OCI-LY1 (cell line): Measurements from ENCODE around the gene ASGR2.

Experiments used
- H2AFZ ChIP-seq: fragments of 200-600 bp; sonication (generic), shearing (Covaris generic); 2 replicates; pipeline ENCODE4 v1.6.0; 2014; ENCODE audit warnings: antibody characterized with exemption, mild to moderate bottlenecking, low read length
- H3F3A ChIP-seq: fragments of 200-600 bp; sonication (generic), shearing (Covaris generic); 2 replicates; pipeline ENCODE4 v1.6.0; 2014; ENCODE audit warnings: mild to moderate bottlenecking, antibody characterized with exemption, low read length, moderate library complexity; ENCODE audit not compliant: insufficient read depth
- H3K27ac ChIP-seq: fragments of 200-600 bp; sonication (generic); 2 replicates; pipeline ENCODE4 v1.5.1; 2014; ENCODE audit warnings: low read length, mixed run types, mild to moderate bottlenecking, low read depth; ENCODE audit not compliant: poor library complexity, severe bottlenecking
- H3K27me3 ChIP-seq: fragments of 200-600 bp; sonication (generic); 2 replicates; pipeline ENCODE4 v1.6.0; 2014; ENCODE audit warnings: antibody characterized with exemption, mild to moderate bottlenecking, low read length, moderate library complexity; ENCODE audit not compliant: insufficient read depth
- H3K36me3 ChIP-seq: fragments of 200-600 bp; sonication (generic); 2 replicates; pipeline ENCODE4 v1.6.1; 2014; ENCODE audit warnings: mild to moderate bottlenecking, antibody characterized with exemption, low read length, moderate library complexity, mixed read lengths; ENCODE audit not compliant: insufficient read depth
- H3K4me1 ChIP-seq: fragments of 200-600 bp; sonication (generic); 2 replicates; pipeline ENCODE4 v1.5.1; 2014; ENCODE audit warnings: mild to moderate bottlenecking, low read length, moderate library complexity; ENCODE audit not compliant: insufficient read depth, severe bottlenecking
- H3K4me2 ChIP-seq: fragments of 200-600 bp; sonication (generic), shearing (Covaris generic); 2 replicates; pipeline ENCODE4 v1.6.1; 2014; ENCODE audit warnings: low read length
- H3K4me3 ChIP-seq: fragments of 200-600 bp; sonication (generic); 2 replicates; pipeline ENCODE4 v1.5.1; 2014; ENCODE audit warnings: low read length, low read depth, mild to moderate bottlenecking, mixed read lengths; ENCODE audit not compliant: poor library complexity, severe bottlenecking
- H3K79me2 ChIP-seq: fragments of 200-600 bp; shearing (Covaris generic); 2 replicates; pipeline ENCODE4 v1.6.1; 2016; ENCODE audit warnings: mixed run types, low read length, mixed read lengths; ENCODE audit not compliant: insufficient read depth
- H3K9ac ChIP-seq: fragments of 200-600 bp; sonication (generic), shearing (Covaris generic); 2 replicates; pipeline ENCODE4 v1.6.1; 2014; ENCODE audit warnings: mild to moderate bottlenecking, low read length, mixed read lengths
- H3K9me2 ChIP-seq: fragments of 200-600 bp; sonication (generic), shearing (Covaris generic); 2 replicates; pipeline ENCODE4 v1.6.1; 2014; ENCODE audit warnings: low read depth, mild to moderate bottlenecking, low read length, mixed read lengths
- H3K9me3 ChIP-seq: fragments of 200-600 bp; shearing (Covaris generic); 2 replicates; pipeline ENCODE4 v1.6.1; 2014; ENCODE audit warnings: low read length, mixed read lengths
- H4K20me1 ChIP-seq: fragments of 200-600 bp; sonication (generic), shearing (Covaris generic); 2 replicates; pipeline ENCODE4 v1.6.0; 2016; ENCODE audit warnings: mild to moderate bottlenecking, low read length; ENCODE audit not compliant: insufficient read depth
- CTCF ChIP-seq: fragments of 200-600 bp; sonication (generic), shearing (Covaris generic); IDR thresholded peaks from 2 replicates; pipeline ENCODE4 v1.5.1; 2017; ENCODE audit warnings: mild to moderate bottlenecking, antibody characterized with exemption, low read length, moderate library complexity, mixed read lengths
- EZH2 ChIP-seq: fragments of 200-600 bp; sonication (generic), shearing (Covaris generic); IDR thresholded peaks from 2 replicates; pipeline ENCODE4 v1.8.0; 2017; ENCODE audit warnings: borderline replicate concordance, mixed run types, mild to moderate bottlenecking, antibody characterized with exemption, low read length, moderate library complexity, mixed read lengths

Gene ASGR2

GRCh38 chr17:7070712-7071111, 43.9 kb downstream of the ASGR2 start:
- Histone ChIP-seq H3K79me2 (no peaks in the 10 kb centered on the region), H3K27ac (no peak overlapping the region), H4K20me1 (no peaks in the 10 kb centered on the region), H3K36me3 (no peaks in the 10 kb centered on the region; the same call in 1 of the 2 replicates), H3K9ac (no peak overlapping the region), H3K9me2 (no peaks in the 10 kb centered on the region), H2AFZ (no peak overlapping the region), H3F3A (no peaks in the 10 kb centered on the region), H3K27me3 (peaks cover 6% of the 10 kb centered on the region; the same call in 1 of the 2 replicates), H3K4me2 (no peak overlapping the region), H3K4me3 (no peak overlapping the region), H3K9me3 (no peaks in the 10 kb centered on the region), H3K4me1 (no peaks in the 10 kb centered on the region)
- TF ChIP-seq EZH2 (no peak), CTCF (no peak)

GRCh38 chr17:7068268-7068667, 46.4 kb downstream of the ASGR2 start:
- Histone ChIP-seq H3K36me3 (no peaks in the 10 kb centered on the region; the same call in 1 of the 2 replicates), H3K4me3 (no peak overlapping the region), H3K4me1 (no peaks in the 10 kb centered on the region), H3K9me2 (no peaks in the 10 kb centered on the region), H3F3A (no peaks in the 10 kb centered on the region), H3K4me2 (no peak overlapping the region), H3K27ac (no peak overlapping the region), H2AFZ (no peak overlapping the region), H3K9ac (no peak overlapping the region), H3K9me3 (no peaks in the 10 kb centered on the region), H4K20me1 (no peaks in the 10 kb centered on the region), H3K27me3 (peaks cover 6% of the 10 kb centered on the region; the same call in 1 of the 2 replicates), H3K79me2 (no peaks in the 10 kb centered on the region)
- no peak for TF ChIP-seq CTCF
- TF ChIP-seq EZH2: no peak

- TF ChIP-seq EZH2 (no peak), CTCF (no peak)
- Histone ChIP-seq H3K4me2 (no peak overlapping the region), H3K9me3 (no peaks in the 10 kb centered on the region), H3K9me2 (no peaks in the 10 kb centered on the region), H3K9ac (no peak overlapping the region), H3K4me1 (no peaks in the 10 kb centered on the region), H4K20me1 (no peaks in the 10 kb centered on the region), H3K27ac (no peak overlapping the region), H3F3A (no peaks in the 10 kb centered on the region), H3K27me3 (peaks cover 6% of the 10 kb centered on the region; the same call in 1 of the 2 replicates), H2AFZ (no peak overlapping the region), H3K4me3 (no peak overlapping the region), H3K36me3 (no peaks in the 10 kb centered on the region; the same call in 1 of the 2 replicates), H3K79me2 (no peaks in the 10 kb centered on the region)
These were observed 47.4 kb downstream of the ASGR2 start for GRCh38 chr17:7067198-7067597.
